Skeletal muscle cell (primary cell): ENCODE data around the gene SMIM22.

Experiments used
- DNase-seq: peaks from one replicate; pipeline ENCODE4 v3.0.0-alpha.2; 2010; ENCODE audit warnings: low read depth
- H3K4me3 ChIP-seq: 2 replicates; pipeline ENCODE4 v1.5.1; 2011; ENCODE audit warnings: low read depth, mild to moderate bottlenecking, control low read depth, low read length, moderate library complexity

The SMIM22 gene

GRCh38 chr16:4795181-4795827 is at the start of gene SMIM22:
TSS of gene SMIM22 (plus strand) at chr16:4795369. CDS start at chr16:4795735, 366 bp downstream.
- DNase-seq: no peak
- H3K4me3 ChIP-seq: no peak within 1 kb of the TSS

GRCh38 chr16:4746215-4746614 is 49.0 kb upstream of the SMIM22 start:
- H3K4me3 ChIP-seq: no peak overlapping the region
- DNase-seq: no peak

GRCh38 chr16:4746991-4747574 is 48.1 kb upstream of the SMIM22 start:
- no peak for DNase-seq
- no peak overlapping the region for H3K4me3 ChIP-seq

- H3K4me3 ChIP-seq: no peak overlapping the region
- DNase-seq: no peak
Observed at GRCh38 chr16:4747906-4748681, 47.1 kb upstream of the SMIM22 start.

- DNase-seq: no peak
- no peak overlapping the region for H3K4me3 ChIP-seq
Observed at GRCh38 chr16:4748682-4749411, 46.3 kb upstream of the SMIM22 start.

GRCh38 chr16:4749700-4750257 is 45.4 kb upstream of the SMIM22 start:
- no peak for DNase-seq
- no peak overlapping the region for H3K4me3 ChIP-seq

GRCh38 chr16:4750896-4751295 is 44.3 kb upstream of the SMIM22 start:
- no peak overlapping the region for H3K4me3 ChIP-seq
- DNase-seq: no peak

GRCh38 chr16:4752351-4753100 is 42.6 kb upstream of the SMIM22 start:
- DNase-seq: no peak
- H3K4me3 ChIP-seq: no peak overlapping the region

GRCh38 chr16:4753227-4753626 is 41.9 kb upstream of the SMIM22 start:
- H3K4me3 ChIP-seq: no peak overlapping the region
- DNase-seq: no peak

- no peak overlapping the region for H3K4me3 ChIP-seq
- no peak for DNase-seq
Observed at GRCh38 chr16:4754865-4755264, 40.3 kb upstream of the SMIM22 start.

- no peak for DNase-seq
- no peak overlapping the region for H3K4me3 ChIP-seq
Observed at GRCh38 chr16:4755687-4756086, 39.5 kb upstream of the SMIM22 start.

- H3K4me3 ChIP-seq: no peak overlapping the region
- DNase-seq: no peak
Observed at GRCh38 chr16:4760221-4760910, 34.8 kb upstream of the SMIM22 start.

GRCh38 chr16:4762205-4762604 is 33.0 kb upstream of the SMIM22 start:
- no peak for DNase-seq

GRCh38 chr16:4763791-4764190 is 31.4 kb upstream of the SMIM22 start:
- no peak overlapping the region for H3K4me3 ChIP-seq
- DNase-seq: no peak

More at GRCh38 chr16:4762205-4762604, 33.0 kb upstream of the SMIM22 start:
- H3K4me3 ChIP-seq: no peak overlapping the region

GRCh38 chr16:4765511-4766474 is 29.4 kb upstream of the SMIM22 start:
- H3K4me3 ChIP-seq: peak overlapping the region; percentile 78
- DNase-seq: no peak

- peak within 1 kb of the TSS; percentile 78 for H3K4me3 ChIP-seq
- DNase-seq: peak; percentile 84
Observed at GRCh38 chr16:4766875-4767628, 28.1 kb upstream of the SMIM22 start, which contains the start of gene ZNF500. TSS of gene ZNF500 (minus strand) at chr16:4767162. CDS start at chr16:4765978, 1,184 bp downstream.
